Lung microvascular endothelial cell (primary cell): ENCODE data around the gene CEP131. TPM values are rescaled to one million over a fixed set of nuclear protein-coding genes. Genes with fewer than 3 reads are reported as not detected.
A peak's percentile ranks its signal among the peaks of the same experiment; 100 is the strongest.

ENCODE experiments used
- DNase-seq, 2 donors: peaks; one replicate each; pipeline versions ENCODE4 v3.0.0 to v3.0.0-alpha.2; 2010; ENCODE audit warnings: low read depth in 2 of 2
- total RNA-seq: library from RNA; depleted of rRNA; stranded (reverse); fragments of >200 nt; gene quantifications from 2 replicates; pipeline ENCODE4 v1.2.1, GENCODE V29; 2014

The CEP131 gene
- total RNA-seq, 1 donor from 2014 or later, result 4.4 TPM

DNA sequence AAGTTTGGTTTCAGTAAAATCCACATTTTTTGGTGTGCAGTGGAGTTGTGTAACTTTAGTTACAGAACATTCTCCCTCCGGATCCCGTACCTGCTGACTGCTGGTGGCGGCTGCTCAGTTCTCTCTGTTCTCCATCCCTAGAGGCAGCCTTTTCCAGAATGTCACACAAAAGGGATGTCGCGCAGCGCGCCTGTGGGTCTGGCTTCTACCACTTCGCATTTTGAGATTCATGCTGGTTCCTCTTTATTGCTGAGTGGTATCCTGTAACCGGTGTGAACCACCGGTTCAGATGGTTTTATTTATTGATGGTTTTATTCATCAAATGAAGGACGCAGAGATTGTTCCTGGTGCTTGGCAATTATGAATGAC lies 981 bp upstream of the CEP131 start:
- DNase-seq, result no peak

DNA sequence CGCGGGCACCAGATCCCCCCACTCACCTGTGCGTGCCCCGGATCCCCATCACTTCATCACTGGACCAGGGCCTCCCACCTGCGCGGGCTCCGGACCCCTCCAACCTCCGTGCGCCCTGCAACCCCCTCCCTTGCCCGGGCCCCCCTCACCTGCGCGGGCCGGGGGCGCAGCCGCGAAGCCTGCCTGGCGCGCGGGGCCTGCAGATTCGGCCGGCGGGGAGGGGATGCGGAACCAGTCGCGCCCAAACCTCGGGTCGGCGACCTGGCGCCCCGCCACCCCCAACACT lies 202 bp downstream of the CEP131 start:
- DNase-seq, result no peak

DNA sequence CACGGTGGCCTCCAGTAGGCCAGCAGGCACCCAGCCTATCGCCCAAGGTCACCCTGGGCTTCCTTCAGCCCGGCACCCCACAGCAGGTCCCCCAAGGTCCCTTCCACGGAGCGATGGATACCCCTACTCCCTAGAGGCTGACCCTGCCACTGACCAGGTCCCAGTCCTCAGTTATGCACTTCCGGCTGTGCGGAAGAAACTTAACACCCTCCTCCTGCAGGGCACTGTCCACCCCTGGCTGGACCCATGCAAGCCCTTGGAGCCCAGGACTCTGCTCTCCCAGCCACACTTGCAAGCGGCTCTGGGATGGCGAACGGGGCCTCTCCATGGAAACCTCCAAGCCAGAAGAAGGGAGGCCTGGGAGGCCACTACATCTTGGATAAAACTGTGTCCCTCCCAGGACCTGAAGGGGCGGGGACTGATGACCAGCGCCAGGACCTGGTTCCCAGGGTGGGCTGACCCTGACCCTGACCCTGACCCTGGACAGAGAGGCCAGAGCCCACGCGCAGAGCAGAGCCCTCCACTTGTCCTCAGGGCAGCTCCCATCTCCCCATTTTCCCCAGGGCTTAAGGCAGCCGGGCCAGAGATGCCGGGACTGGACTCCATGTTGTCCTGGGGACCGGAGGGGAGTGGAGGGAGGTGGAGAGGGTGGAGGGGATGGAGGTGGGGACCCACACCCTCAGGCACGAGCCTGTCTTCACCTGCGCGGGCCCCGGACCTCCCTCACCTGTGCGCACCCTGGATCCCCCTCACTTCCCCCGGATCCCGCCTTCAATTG lies 734 bp downstream of the CEP131 start:
- no peak for DNase-seq

DNA sequence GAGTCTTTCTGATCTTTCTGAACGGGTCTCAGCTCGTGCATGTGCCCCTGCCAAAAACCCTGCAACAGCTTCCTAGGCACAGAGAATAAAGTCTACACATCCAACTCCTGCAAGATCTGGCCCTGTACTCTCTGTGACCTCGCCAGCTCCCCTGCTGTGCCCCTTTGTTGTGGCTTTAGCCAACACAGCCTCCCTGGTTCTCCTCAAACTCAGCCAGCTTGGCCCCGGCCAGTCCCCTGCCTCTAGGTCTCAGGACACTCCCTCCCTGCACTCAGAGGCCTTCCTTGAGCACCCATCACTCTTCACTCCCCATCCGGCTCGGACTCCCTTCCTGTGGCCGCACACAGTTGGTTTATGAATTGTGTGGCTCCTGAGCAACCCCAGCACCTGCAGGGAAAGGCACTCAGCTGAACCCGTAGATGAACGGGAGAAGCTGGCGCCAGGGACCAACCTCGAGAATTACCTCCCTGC lies 1.4 kb downstream of the CEP131 start:
- no peak for DNase-seq

DNA sequence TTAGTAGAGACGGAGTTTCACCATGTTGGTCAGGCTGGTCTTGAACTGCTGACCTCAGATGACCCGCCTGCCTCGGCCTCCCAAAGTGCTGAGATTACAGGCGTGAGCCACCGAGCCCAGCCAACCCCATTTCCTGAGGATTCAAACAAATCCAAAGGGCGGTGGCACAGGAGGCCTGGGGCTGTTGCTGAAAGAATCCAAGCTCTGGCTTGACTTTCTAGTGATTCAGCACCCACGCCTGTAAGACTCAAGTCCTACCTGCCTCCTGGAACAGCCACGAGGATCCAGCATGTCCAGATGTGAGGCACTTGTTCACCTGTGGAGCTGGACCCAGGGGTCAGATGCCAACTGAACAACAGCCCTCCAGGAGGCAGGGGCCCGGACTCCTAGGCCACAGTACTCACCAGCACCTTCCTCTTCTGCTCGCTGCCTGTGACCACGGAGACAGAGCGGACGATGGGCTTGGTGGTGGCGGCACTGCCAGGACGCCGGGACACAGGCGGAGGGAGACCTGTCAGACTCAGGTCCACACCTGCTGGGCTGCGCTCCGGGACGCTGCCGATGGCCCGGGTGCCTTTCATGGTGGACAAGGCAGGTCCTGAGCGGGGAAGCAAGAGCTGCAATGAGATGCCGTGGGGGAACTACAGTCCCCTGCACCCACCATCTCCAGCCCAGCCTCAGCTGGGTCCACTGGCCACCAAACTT lies 3.1 kb downstream of the CEP131 start:
- DNase-seq, result no peak

DNA sequence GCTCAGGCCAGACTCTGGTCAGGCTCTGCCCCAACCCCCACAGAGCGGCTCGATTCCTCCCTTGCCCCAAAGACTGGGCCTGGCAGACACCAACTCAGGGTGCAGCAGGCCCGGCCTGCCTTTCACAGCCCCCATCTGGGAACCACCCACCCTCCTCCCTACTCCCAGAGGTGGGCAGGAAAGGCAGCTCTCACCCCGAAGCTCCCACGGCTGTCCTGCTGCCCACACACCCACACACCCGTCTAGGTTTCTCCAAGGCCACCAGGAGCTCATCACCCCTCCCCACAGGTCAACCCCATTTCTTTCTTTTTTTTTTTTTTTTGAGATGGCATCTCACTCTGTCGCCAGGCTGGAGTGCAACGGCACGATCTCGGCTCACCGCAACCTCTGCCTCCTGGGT lies 3.8 kb downstream of the CEP131 start:
- no peak for DNase-seq

DNA sequence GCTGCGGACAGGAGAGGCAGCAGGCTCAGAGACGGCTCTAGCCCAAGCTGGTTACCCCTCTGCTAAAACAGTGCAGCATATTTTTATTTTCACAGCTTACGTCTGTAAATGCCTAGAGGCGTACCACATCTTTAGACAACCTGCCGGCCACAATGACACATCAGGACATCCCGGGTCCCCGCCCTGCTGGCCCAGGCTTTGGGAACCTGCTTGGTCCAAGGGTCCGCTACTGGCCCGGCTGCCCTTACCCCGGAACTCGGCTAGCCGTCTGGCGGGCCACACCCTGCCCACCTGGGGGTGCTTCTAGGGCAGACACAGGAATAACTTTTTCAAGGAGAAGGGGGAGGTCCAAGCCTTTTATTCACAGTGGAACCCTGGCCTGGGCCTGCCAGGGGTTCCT lies 4.3 kb downstream of the CEP131 start:
- DNase-seq, result no peak

DNA sequence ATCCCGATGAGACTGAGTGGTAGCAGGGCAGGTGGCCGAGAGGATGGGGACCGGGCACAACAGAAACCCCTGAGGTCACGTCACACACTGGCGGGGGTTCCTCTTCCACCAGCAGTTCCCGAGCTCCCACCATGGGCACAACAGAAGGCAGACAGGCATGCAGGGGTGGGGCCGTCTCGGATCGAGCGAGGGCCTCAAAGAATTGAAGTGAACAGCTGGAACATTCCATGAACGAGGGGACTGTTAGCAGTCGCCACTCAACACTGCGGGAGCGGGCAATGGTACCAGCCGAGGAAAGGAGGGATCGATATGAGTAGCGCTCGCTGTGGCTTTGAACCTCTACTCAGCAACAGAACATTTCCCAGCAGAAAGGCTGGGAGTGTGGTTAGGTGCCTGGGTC lies 5.3 kb downstream of the CEP131 start:
- DNase-seq, result no peak

DNA sequence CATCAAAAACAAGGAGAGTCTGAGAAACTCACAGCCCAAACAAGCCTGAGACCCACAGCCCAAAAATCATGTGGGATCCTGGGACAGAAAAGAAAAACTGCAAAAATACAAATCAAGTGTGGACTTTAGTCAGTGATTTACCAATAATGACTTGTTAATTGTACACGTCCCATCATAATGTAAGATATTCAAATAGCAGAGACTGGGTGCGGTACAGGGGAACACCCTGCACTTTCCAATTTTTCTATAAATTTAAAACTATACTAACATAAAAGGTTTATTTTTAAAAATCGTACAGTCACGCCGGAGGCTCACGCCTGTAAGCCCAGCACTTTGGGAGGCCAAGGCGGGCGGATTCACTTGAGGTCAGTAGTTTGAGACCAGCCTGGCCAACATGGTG lies 8.8 kb downstream of the CEP131 start:
- DNase-seq, result no peak

DNA sequence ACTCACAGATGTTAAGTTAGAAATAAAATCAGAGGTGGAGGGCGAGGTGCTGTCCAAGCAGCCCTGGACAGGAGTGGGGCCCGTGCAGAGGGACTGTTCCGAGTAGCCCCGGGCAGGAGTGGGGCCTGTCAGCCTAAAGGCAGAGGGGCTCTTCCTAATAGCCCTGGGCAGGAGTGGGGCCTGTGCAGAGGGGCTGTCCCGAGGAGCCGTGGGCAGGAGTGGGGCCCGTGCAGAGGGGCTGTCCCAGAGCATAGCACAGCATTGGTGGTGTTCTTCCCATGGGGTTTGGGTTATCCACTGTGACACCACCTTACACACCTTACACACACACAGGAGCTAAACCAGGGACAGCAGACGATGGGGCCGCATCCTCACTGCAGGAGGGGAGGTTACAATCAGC lies 10.4 kb downstream of the CEP131 start:
- DNase-seq, result no peak

DNA sequence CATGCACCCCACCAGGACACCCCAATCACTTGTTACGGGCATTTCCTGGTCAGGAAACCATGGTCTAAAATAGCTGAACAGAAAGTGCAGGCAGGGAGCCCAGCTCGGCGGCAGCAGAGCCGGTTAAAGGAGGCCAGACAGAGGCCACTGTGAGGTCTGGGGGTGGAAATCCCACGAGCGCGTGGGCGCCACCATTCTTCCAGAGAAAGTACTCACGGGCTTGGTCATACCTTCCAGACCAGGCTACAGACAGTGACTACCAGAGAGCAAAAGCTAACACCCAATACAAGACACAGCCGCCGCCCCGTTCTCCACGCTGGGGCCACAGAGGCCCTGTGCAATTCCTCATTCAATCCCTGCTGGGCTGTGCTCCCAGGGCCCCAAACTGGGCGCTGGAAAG lies 11.9 kb downstream of the CEP131 start:
- peak; percentile 40 to 71 for DNase-seq

DNA sequence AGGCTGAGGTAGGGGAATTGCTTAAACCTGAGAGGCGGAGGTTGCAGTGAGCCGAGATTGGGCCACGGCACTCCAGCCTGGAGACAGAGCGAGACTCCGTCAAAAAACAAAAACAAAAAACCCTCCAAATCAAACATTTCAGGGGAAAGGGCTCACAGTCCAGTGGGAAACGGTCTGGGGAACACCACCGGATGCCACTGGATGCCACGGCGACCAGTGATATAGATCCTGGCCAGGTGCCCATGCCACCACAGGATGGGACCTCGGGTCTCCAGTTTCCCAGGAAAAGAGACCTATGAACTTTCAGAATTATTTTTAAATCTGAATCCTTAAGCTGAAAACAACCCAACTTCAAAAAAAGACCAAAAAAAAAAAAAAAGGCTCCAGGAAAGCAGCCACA lies 12.3 kb downstream of the CEP131 start:
- DNase-seq, result peak in 1 of 2 donors; percentile 70

DNA sequence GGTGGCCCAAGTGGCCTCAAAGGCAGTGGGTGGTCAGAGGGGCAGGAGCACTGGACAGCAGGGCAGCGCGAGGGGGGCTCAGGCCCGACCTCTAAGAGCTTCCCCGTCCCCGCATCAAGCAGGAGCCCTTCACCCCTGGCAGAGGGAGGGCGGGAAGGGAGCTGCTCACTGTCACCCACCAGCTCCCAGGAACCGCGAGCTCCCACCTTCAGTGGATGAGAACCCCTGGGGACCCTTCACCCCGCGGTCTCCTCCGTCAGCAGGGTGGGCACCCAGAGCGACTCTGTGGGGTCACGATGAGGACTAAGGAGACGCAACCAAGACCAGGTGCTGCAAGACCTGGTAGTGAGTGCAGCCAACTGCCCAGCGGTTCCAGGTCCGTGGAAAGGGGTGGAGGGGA lies 13.6 kb downstream of the CEP131 start:
- no peak for DNase-seq

DNA sequence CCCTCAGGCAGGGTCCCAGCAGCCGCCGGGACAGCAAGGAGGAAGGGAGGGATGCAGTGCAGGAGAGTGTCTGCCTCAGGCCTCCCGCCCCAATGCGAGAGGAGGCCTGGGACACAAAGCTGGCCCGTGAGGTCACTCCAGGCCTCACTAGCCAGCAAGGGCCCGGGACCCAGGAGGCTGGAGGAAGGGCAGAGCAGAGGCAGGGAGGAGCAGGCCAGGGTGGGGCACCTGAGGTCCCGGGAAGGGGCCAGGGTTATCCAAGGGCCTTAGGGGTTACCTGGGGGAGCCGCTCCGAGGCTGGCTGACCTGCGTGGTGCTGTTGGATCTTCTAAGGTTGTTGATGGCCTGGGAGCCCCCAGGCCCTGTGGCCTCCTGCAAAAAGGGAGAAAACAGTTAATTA lies 14.1 kb downstream of the CEP131 start:
- DNase-seq, result no peak

DNA sequence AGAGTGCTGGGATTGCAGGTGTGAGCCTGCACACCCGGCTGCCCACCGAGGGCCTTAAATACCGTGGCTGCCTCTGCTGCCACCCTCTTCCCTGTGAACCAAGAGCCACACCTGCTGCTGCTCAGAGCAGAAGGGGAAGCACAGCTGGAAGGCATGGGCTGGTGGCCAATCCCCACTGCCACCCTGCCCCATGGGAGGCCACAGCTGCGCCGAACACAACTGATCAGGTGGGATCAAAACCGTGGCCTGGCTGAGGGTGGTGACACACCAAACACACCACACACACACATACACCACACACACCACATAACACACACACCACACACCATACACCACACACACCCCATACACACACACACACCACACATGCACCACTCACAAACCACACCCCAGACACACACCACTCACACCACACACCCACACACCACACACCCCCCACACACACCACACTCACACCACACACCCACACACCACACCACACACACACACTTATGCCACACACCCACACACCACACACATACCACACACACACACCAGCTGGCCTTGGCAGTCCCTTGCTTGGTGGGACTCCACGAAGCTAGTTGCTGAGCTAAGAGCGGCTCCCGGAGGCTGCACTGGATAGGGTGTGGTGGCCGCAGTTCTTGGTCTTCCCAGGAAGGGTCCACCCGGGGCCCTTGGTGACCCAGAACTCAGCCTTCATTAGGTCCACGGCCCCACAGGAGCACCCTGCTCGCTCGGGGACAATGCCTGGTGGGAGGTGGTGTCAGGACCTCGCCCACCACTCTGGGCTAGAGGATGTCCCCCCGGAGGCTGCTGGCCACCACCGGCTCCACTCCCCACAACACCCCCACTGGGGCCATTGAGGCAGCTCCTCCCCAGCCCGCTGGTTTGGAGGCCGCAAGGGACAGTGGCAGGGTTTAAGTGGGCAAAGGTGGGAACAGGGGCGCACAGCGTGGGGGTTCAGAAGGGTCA lies 14.9 kb downstream of the CEP131 start:
- DNase-seq, result no peak

DNA sequence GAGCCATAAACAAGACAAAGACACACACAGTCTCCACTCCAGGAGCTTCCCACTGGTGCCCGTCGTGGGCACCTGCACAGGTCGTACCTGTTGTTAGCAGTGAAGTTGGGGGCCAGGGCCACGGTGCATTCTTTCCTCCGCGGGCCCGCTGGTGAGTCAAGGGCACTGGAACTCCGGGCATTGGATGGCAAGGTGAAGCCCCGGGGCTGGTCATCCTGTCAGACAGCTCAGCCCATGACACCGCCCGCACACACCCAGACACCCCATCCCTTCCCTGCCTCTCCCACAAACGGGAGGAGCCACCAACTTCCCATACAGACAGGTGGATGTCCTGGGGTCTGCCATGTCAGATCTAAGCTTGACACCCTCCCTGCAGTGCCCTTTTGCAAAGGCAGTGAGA lies 16.1 kb downstream of the CEP131 start:
- DNase-seq, result no peak

DNA sequence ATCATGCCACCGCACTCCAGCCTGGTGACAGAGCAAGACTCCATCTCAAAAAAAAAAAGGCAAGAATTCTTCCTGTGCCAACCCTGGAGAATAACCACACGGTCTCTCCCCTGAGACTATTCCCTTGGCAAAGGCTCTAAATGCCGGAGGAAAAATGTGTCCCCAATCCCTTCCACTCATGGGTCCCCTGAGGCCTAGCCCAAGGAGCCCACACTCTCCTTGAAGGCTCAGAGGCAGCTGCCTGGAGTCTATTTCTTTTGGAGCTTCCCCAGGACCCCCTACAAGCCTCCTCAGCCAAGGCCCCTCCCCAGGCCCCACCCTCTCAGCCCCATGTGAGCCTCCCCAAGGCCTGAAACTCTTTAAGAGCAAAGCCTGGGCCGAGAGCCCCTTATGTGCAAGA lies 16.6 kb downstream of the CEP131 start:
- no peak for DNase-seq

DNA sequence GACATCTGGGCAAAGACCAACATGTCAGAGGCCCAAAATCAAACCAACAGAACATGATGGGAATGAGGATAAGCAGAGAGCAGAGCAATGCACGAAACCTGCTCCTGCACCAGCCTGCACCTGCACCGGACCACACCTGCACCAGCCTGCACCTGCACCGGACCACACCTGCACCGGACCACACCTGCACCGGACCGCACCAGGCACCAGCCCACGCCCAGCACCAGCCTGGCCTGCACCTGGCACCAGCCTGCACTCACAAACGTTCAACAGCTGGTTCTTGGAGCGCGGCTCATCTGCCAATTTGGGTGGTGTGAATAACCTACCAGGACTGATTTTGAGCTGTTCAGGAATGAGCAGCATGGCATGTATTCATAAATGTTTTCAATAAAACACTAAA lies 18.2 kb downstream of the CEP131 start:
- DNase-seq, result no peak

DNA sequence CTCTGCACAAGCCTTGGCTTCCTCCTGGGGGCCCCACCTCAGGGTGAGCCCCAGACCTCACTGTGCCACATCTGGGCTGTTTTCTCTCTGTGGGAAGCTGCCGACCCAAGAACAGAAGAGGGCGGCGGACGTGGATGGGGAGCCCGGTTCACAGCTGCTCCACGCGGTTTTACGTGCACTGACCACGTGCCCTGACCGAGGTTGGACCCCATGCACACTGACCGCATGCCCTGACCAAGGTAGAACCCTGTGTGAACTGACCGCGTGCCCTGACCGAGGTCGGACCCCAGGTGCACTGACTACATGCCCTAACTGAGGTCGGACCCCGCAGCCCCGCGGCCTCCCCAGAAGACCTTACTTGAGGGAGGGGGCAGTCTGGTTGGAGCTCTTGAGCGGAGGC lies 19.6 kb downstream of the CEP131 start:
- DNase-seq, result no peak

DNA sequence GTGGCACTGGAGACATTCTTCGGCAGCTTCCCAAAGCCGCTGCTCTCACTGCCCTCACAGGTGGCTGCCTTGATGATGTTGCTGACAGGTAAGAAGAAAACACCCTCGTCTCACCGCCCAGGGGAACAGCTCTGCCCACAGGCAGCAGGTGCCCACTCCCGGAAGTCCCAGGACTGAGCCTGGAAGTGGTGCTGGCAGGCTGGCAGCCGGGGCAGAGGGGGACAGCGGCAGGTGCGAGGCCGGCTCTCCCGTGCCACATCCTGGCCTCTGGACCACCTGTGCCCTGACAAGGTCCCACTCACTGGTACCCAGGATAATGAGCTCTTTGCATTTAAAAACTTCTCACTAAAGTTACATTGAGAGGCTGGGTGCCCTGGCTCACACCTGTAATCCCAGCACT lies 20.4 kb downstream of the CEP131 start:
- DNase-seq, result no peak

DNA sequence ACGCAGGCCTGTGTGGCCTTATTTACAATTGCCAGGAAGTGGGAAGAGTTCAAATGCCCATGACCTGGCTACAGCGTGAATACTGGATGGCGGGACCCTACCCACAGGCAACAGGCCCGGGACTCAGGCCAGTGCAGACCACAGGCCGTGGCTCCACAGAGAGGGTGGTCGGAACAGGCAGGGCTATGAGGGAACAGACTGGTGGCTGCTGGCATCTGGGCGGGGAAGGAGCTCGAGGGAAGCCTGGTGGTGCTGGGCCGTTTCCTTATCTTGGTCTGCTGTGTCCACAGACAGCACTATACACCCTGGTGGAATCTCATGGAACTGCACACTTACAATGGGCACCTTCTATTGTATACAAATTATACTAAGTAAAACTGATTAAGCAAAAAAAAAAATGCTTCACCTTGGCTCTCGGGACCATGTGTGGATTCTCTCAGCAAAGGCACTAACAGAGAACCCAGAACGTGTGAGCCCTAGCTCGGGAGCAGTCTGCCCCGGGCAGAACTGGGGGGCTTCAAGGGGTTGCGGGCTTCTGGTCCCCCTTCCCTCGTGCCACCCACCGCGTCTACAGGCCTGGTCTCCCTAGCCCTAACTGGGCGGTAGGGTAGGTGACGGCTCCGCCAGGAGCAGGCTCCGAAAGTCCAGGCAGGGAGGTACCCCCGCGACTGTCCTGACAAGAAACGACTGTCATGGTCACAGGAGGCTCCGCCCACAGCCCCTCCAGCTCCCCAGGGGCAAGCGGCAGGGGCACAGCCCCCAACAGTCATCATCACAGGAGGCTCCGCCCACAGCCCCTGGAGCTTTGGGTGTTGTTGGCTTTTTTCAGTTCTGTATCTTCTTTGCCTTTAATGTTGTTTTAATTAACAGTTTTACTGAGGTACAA lies 21.8 kb downstream of the CEP131 start:
- DNase-seq, result peak; percentile 79 to 84
